Type B pancreatic cell (in vitro differentiated cells): Measurements from ENCODE around the gene USP24. TPM values are rescaled to one million over a fixed set of nuclear protein-coding genes. Genes with fewer than 3 reads are reported as not detected.

Experiments used
- DNase-seq: peaks from one replicate; pipeline ENCODE4 v3.0.0; 2021; ENCODE audit warnings: mixed read lengths; ENCODE audit not compliant: unreplicated experiment; ENCODE audit errors: extremely low spot score
- H3K27ac Mint-ChIP-seq: 2 replicates; pipeline ENCODE4 v1.8.0; 2021; ENCODE audit warnings: mild to moderate bottlenecking, mixed read lengths
- H3K27me3 Mint-ChIP-seq: 2 replicates; pipeline ENCODE4 v1.8.0; 2021; ENCODE audit warnings: mixed read lengths
- H3K36me3 Mint-ChIP-seq: 2 replicates; pipeline ENCODE4 v1.8.0; 2021; ENCODE audit warnings: mixed read lengths
- H3K4me1 Mint-ChIP-seq: one replicate; pipeline ENCODE4 v1.8.0; 2021; ENCODE audit warnings: mixed read lengths; ENCODE audit not compliant: unreplicated experiment
- H3K4me3 Mint-ChIP-seq: 2 replicates; pipeline ENCODE4 v1.8.0; 2021; ENCODE audit warnings: mild to moderate bottlenecking, mixed read lengths
- H3K9me3 Mint-ChIP-seq: 2 replicates; pipeline ENCODE4 v1.8.0; 2021; ENCODE audit warnings: mixed read lengths
- CTCF ChIP-seq: fragments of 200-600 bp; sonication (generic); conservative IDR thresholded peaks from 2 replicates; pipeline ENCODE4 v1.5.0; 2021; ENCODE audit warnings: antibody characterized with exemption, mild to moderate bottlenecking
- total RNA-seq: library from RNA; stranded (reverse); gene quantifications from 2 replicates; pipeline ENCODE4 v1.2.1, GENCODE V29; 2021; ENCODE audit warnings: low replicate concordance

The USP24 gene
- total RNA-seq, 1 donor from 2014 or later, result 44.5 TPM

GRCh38 chr1:55212349-55213150 lies 2.6 kb downstream of the USP24 start:
- Mint-ChIP-seq H3K4me1 (peaks cover 66% of the 10 kb centered on the region), H3K27ac (peak overlapping the region; percentile 87), H3K9me3 (no peaks in the 10 kb centered on the region), H3K36me3 (no peaks in the 10 kb centered on the region), H3K4me3 (peak overlapping the region; percentile 93), H3K27me3 (no peaks in the 10 kb centered on the region)
- DNase-seq, result no peak
- TF ChIP-seq CTCF, result no peak

- no peak for TF ChIP-seq CTCF
- Mint-ChIP-seq H3K4me1 (peaks cover 63% of the 10 kb centered on the region), H3K27ac (peak overlapping the region; percentile 41)
Measured at GRCh38 chr1:55211863-55212262, 3.3 kb downstream of the USP24 start.

GRCh38 chr1:55210990-55211801 lies 4.0 kb downstream of the USP24 start:
- H3K9me3 Mint-ChIP-seq, result no peaks in the 10 kb centered on the region
- no peak for TF ChIP-seq CTCF
- no peaks in the 10 kb centered on the region for H3K36me3 Mint-ChIP-seq
- H3K4me3 Mint-ChIP-seq, result peak overlapping the region; percentile 55
- H3K27ac Mint-ChIP-seq, result peak overlapping the region; percentile 41
- H3K4me1 Mint-ChIP-seq, result peaks cover 59% of the 10 kb centered on the region
- DNase-seq, result no peak
- no peaks in the 10 kb centered on the region for H3K27me3 Mint-ChIP-seq

More at GRCh38 chr1:55211863-55212262, 3.3 kb downstream of the USP24 start:
- no peaks in the 10 kb centered on the region for H3K27me3 Mint-ChIP-seq
- H3K4me3 Mint-ChIP-seq, result peak overlapping the region; percentile 18
- H3K36me3 Mint-ChIP-seq, result no peaks in the 10 kb centered on the region
- H3K9me3 Mint-ChIP-seq, result no peaks in the 10 kb centered on the region
- DNase-seq, result no peak

GRCh38 chr1:55209247-55209646 lies 5.9 kb downstream of the USP24 start:
- Mint-ChIP-seq H3K4me1 (peaks cover 60% of the 10 kb centered on the region), H3K4me3 (no peak overlapping the region), H3K9me3 (no peaks in the 10 kb centered on the region), H3K36me3 (peaks cover 3% of the 10 kb centered on the region), H3K27ac (no peak overlapping the region), H3K27me3 (no peaks in the 10 kb centered on the region)
- peak; percentile 45 for TF ChIP-seq CTCF
- DNase-seq, result no peak

GRCh38 chr1:55206210-55206609 lies 9.0 kb downstream of the USP24 start:
- H3K4me3 Mint-ChIP-seq, result no peak overlapping the region
- H3K27ac Mint-ChIP-seq, result no peak overlapping the region
- no peaks in the 10 kb centered on the region for H3K27me3 Mint-ChIP-seq
- TF ChIP-seq CTCF, result no peak
- H3K9me3 Mint-ChIP-seq, result no peaks in the 10 kb centered on the region
- H3K4me1 Mint-ChIP-seq, result peaks cover 29% of the 10 kb centered on the region
- no peak for DNase-seq
- peaks cover 6% of the 10 kb centered on the region for H3K36me3 Mint-ChIP-seq
